Natural killer cell (primary cell): Measurements from ENCODE around the gene DOCK2. TPM values are rescaled to one million over a fixed set of nuclear protein-coding genes. Genes with fewer than 3 reads are reported as not detected.
A peak's percentile ranks its signal among the peaks of the same experiment; 100 is the strongest.

Source experiments
- ATAC-seq, 3 donors: fragments of 150-1000 bp in 2 of 3; fragments of 200-7000 bp in 1 of 3; cut with Tn5 transposase; 1 replicate in 1 of 3; 2 replicates in 2 of 3; pipeline ENCODE4 v1.10.0; 2021; ENCODE audit warnings: mild to moderate bottlenecking in 2 of 3, moderate library complexity in 2 of 3
- DNase-seq, 2 donors: peaks; one replicate each; pipeline versions ENCODE4 v3.0.0 to v3.0.0-alpha.2; 2013 to 2021; ENCODE audit warnings: mixed read lengths in 1 of 2
- H3K27ac ChIP-seq: one replicate; pipeline ENCODE4 v1.5.1; 2013; ENCODE audit warnings: mild to moderate bottlenecking, low read length
- H3K27me3 ChIP-seq: one replicate; pipeline ENCODE4 v1.6.1; 2013; ENCODE audit warnings: low read length; ENCODE audit not compliant: control insufficient read depth, insufficient read depth
- H3K36me3 ChIP-seq: one replicate; pipeline ENCODE4 v1.6.1; 2013; ENCODE audit warnings: low read length; ENCODE audit not compliant: control insufficient read depth, insufficient read depth
- H3K4me1 ChIP-seq: one replicate; pipeline ENCODE4 v1.6.1; 2013; ENCODE audit warnings: low read length; ENCODE audit not compliant: control insufficient read depth, insufficient read depth
- H3K4me3 ChIP-seq: one replicate; pipeline ENCODE4 v1.5.1; 2013; ENCODE audit warnings: low read length
- H3K9me3 ChIP-seq: one replicate; pipeline ENCODE4 v1.6.1; 2013; ENCODE audit warnings: low read length; ENCODE audit not compliant: control insufficient read depth, insufficient read depth
- H3K27ac Mint-ChIP-seq, 2 donors: one replicate each; pipeline ENCODE4 v1.8.0; 2022; ENCODE audit warnings: mild to moderate bottlenecking in 2 of 2, mixed read lengths in 2 of 2, moderate library complexity in 1 of 2
- H3K27me3 Mint-ChIP-seq, 2 donors: one replicate each; pipeline ENCODE4 v1.8.0; 2022; ENCODE audit warnings: low read depth in 2 of 2, mixed read lengths in 2 of 2
- H3K36me3 Mint-ChIP-seq: one replicate; pipeline ENCODE4 v1.8.0; 2022; ENCODE audit warnings: mixed read lengths
- H3K4me1 Mint-ChIP-seq, 2 donors: one replicate each; pipeline ENCODE4 v1.8.0; 2022; ENCODE audit warnings: mixed read lengths in 2 of 2
- H3K4me3 Mint-ChIP-seq: one replicate; pipeline ENCODE4 v1.8.0; 2022; ENCODE audit warnings: mild to moderate bottlenecking, moderate library complexity, mixed read lengths
- H3K9me3 Mint-ChIP-seq, 2 donors: one replicate each; pipeline ENCODE4 v1.8.0; 2022; ENCODE audit warnings: mixed read lengths in 2 of 2
- whole genome bisulfite sequencing: methylation state at CpG from one replicate; pipeline ENCODE4 v1.1.7; 2013; ENCODE audit warnings: missing lambda C conversion rate; ENCODE audit not compliant: insufficient coverage; 5-methylcytosine and 5-hydroxymethylcytosine counted together
- intact Hi-C: fragments of 100-400 bp; cut with micrococcal nuclease; formaldehyde crosslinking; loops from one replicate; pipeline ENCODE4 v1.14.2; 2022
- total RNA-seq, 4 donors: library from RNA; stranded (reverse); fragments of 120-200 nt in 1 of 4; gene quantifications; one replicate each; pipeline versions ENCODE4 v1.2.3 to v1.2.4, GENCODE V29; 2013 to 2022
- TF ChIP-seq, protein P1 (sequence below): fragments of 200-600 bp; IDR thresholded peaks from one replicate; pipeline ENCODE4 v1.8.0; 2022; ENCODE audit warnings: antibody characterized with exemption

DOCK2 gene
- total RNA-seq, 3 donors from 2014 or later (not counting 1 experiment from before 2014, with no cell fraction given): 317 to 361 (median 320) TPM

DNA sequence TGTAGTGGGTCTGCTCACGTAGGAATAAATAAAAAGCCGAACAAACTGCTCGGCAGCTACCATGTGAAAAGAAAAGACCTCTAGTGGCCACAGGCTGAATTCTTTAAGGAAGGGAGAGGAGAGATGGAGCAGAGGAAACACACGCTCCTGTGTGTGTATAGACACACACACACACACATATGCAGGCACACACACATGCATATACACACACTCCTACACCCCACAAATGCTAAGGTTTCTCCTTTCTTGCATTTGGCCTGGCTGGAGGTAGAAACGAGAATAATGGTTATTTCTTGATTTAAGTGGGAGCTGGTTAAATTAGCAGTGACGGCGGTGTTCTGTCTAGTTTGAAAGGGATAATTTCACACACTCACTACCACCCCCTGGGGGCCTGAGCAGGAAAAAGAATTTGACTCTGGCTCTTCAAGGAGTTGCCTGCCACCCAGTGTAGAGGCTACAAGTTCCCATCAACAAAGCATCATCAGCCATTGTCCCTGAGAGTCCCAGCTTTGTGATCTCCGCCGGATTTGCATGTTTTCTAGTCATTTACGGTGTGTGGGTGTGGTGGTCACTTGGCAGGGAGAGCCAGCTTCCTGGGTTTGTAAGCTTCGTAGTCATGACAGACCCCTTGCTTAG lies 343.5 kb downstream of the DOCK2 start, which contains the start of gene INSYN2B:
Gene INSYN2B, minus strand, starts transcription at position 78 of the 636 bp plus-strand sequence. CDS start 96,597 bp downstream, outside the sequence.
- ATAC-seq: peak in 2 of 3 donors; percentile 27 to 46
- no peak within 1 kb of the TSS for H3K4me3 ChIP-seq
- Mint-ChIP-seq H3K4me3 (no peak within 1 kb of the TSS), H3K27me3 (no peaks in the 10 kb centered on the region), H3K36me3 (peaks cover 12% of the 10 kb centered on the region), H3K9me3 (no peaks in the 10 kb centered on the region), H3K4me1 (peaks cover 27 to 38% of the 10 kb centered on the region in 2 donors), H3K27ac (no peak within 1 kb of the TSS)
- peaks cover 24% of the 10 kb centered on the region for H3K36me3 ChIP-seq
- no peaks in the 10 kb centered on the region for H3K9me3 ChIP-seq
- no peaks in the 10 kb centered on the region for H3K27me3 ChIP-seq
- WGBS: 98% methylated on average over 6 of the region's 11 CpGs
- peak in 1 of 2 donors; percentile 15 for DNase-seq
- no peak within 1 kb of the TSS for H3K27ac ChIP-seq
- no peaks in the 10 kb centered on the region for H3K4me1 ChIP-seq
- intact Hi-C loops: no loop called here
- TF ChIP-seq, protein P1, sequence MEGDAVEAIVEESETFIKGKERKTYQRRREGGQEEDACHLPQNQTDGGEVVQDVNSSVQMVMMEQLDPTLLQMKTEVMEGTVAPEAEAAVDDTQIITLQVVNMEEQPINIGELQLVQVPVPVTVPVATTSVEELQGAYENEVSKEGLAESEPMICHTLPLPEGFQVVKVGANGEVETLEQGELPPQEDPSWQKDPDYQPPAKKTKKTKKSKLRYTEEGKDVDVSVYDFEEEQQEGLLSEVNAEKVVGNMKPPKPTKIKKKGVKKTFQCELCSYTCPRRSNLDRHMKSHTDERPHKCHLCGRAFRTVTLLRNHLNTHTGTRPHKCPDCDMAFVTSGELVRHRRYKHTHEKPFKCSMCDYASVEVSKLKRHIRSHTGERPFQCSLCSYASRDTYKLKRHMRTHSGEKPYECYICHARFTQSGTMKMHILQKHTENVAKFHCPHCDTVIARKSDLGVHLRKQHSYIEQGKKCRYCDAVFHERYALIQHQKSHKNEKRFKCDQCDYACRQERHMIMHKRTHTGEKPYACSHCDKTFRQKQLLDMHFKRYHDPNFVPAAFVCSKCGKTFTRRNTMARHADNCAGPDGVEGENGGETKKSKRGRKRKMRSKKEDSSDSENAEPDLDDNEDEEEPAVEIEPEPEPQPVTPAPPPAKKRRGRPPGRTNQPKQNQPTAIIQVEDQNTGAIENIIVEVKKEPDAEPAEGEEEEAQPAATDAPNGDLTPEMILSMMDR: no peak

DNA sequence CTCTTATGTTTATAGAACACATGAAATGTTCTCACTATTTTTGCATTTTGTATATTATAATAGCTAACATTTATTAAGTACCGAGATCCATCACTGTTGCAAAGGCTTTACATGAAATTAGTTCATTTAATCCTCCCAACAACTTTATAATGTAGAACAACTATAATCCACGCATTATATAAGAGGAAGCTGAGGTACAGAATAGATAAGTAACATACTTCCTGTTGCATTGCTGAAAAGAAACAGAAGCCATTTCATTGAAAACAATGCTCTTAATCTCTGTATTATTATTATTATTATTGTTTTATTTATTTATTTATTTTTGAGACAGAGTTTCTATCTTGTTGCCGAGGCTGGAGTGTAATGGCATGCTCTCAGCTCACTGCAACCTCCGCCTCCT lies 351.1 kb downstream of the DOCK2 start:
- Histone ChIP-seq H3K36me3 (peaks cover 71% of the 10 kb centered on the region), H3K4me1 (no peaks in the 10 kb centered on the region), H3K27ac (no peak overlapping the region), H3K9me3 (no peaks in the 10 kb centered on the region), H3K4me3 (no peak overlapping the region), H3K27me3 (no peaks in the 10 kb centered on the region)
- DNase-seq (no peak), ATAC-seq (no peak)
- Mint-ChIP-seq H3K36me3 (peaks cover 44% of the 10 kb centered on the region), H3K27me3 (no peaks in the 10 kb centered on the region), H3K4me3 (no peak overlapping the region), H3K27ac (no peak overlapping the region), H3K4me1 (peaks cover 3 to 8% of the 10 kb centered on the region in 2 donors), H3K9me3 (no peaks in the 10 kb centered on the region)
- TF ChIP-seq, protein P1: no peak
- intact Hi-C loops: no loop called here
- 95% methylated on average over 2 of the region's 4 CpGs for WGBS

DNA sequence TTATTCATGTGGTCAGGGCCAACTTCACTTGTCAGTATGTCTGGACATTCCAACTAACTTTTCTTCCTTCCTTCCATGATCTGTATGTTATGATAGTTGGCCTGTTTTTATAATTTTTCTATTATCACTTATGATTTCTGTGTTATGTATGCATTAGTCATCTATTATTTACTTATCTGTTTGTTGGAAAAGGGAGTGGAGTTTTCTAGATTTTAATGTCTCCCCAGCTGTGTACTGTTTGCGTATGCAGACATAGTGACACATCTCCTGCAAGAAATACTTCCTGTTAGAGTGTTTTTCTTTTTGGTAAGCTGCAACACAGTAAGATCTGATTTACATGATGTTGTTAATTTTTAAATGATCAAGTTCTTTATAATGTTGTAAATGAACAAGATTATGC lies 351.9 kb downstream of the DOCK2 start:
- H3K27ac Mint-ChIP-seq: peak overlapping the region; percentile 9 to 30
- TF ChIP-seq, protein P1: no peak
- ATAC-seq (no peak), DNase-seq (no peak)
- 100% methylated on average over 1 of the region's 1 CpG for WGBS
- H3K4me1 ChIP-seq: no peaks in the 10 kb centered on the region
- H3K4me3 ChIP-seq: no peak overlapping the region
- no peaks in the 10 kb centered on the region for H3K9me3 Mint-ChIP-seq
- H3K27me3 ChIP-seq: no peaks in the 10 kb centered on the region
- H3K27me3 Mint-ChIP-seq: no peaks in the 10 kb centered on the region
- H3K36me3 ChIP-seq: peaks cover 71% of the 10 kb centered on the region
- no peak overlapping the region for H3K27ac ChIP-seq
- no peak overlapping the region for H3K4me3 Mint-ChIP-seq
- H3K36me3 Mint-ChIP-seq: peaks cover 40% of the 10 kb centered on the region
- peaks cover 3 to 6% of the 10 kb centered on the region in 2 donors for H3K4me1 Mint-ChIP-seq
- intact Hi-C loops: no loop called here
- no peaks in the 10 kb centered on the region for H3K9me3 ChIP-seq

DNA sequence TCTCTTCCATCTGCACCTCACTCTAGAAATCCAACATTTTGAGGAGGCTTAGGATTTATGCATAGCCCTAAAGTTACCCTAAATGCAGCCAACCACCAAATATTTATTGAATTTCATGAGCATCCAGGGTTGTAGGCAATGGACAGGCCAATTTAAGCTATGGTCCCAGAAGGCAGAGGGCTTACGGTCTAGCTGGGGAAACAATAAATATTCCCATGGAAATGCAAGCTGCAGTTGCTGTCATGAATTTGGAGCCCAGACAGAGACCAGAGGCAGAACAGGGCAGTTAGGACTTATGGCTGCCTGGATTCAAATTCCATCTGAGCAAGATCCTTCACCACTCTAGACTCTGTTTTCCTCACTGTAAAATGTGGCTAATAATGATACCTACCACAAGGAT lies 352.3 kb downstream of the DOCK2 start:
- intact Hi-C loops: no loop called here
- 100% methylated on average over 1 of the region's 1 CpG for WGBS
- H3K27ac Mint-ChIP-seq: peak overlapping the region in 1 of 2 donors; percentile 30
- no peak overlapping the region for H3K4me3 Mint-ChIP-seq
- peaks cover 3 to 6% of the 10 kb centered on the region in 2 donors for H3K4me1 Mint-ChIP-seq
- ATAC-seq: no peak
- Histone ChIP-seq H3K9me3 (no peaks in the 10 kb centered on the region), H3K4me1 (no peaks in the 10 kb centered on the region), H3K4me3 (no peak overlapping the region), H3K27me3 (no peaks in the 10 kb centered on the region), H3K27ac (no peak overlapping the region), H3K36me3 (peaks cover 71% of the 10 kb centered on the region)
- DNase-seq: no peak
- H3K36me3 Mint-ChIP-seq: peaks cover 36% of the 10 kb centered on the region
- TF ChIP-seq, protein P1: no peak
- H3K9me3 Mint-ChIP-seq: no peaks in the 10 kb centered on the region
- no peaks in the 10 kb centered on the region for H3K27me3 Mint-ChIP-seq
